Endothelial cell of umbilical vein (primary cell): Measurements from ENCODE around the gene VSIR. TPM values are rescaled to one million over a fixed set of nuclear protein-coding genes. Genes with fewer than 3 reads are reported as not detected.

Experiments
- BruUV-seq: library from RNA; stranded (reverse); fragments of 400-500 nt; replicated peaks from 2 replicates; lab custom pipeline; 2021; lab: Mats Ljungman, UMichigan
- CTCF ChIA-PET: fragments of 300-600, 350-600 bp; sonication (Branson Sonifier 250); formaldehyde crosslinking; loops from one replicate; lab custom pipeline; 2021; ENCODE audit warnings: antibody characterized with exemption, inconsistent platforms; lab: Charles Lee
- POLR2A ChIA-PET: fragments of 300-600, 350-600 bp; sonication (Branson Sonifier 250); formaldehyde crosslinking; loops from one replicate; lab custom pipeline; 2021; ENCODE audit warnings: antibody characterized with exemption, inconsistent platforms; lab: Charles Lee
- DNase-seq: peaks from one replicate; pipeline ENCODE4 v3.0.0-alpha.2; 2011; ENCODE audit warnings: low read depth, low spot score
- FAIRE-seq: peaks from 2 replicates; lab custom pipeline; 2011; peaks lifted over from hg19 to GRCh38; lab: Jason Lieb, UNC
- H2AFZ ChIP-seq: 2 replicates; pipeline ENCODE4 v1.6.0; 2012; ENCODE audit warnings: low read depth, low read length, control low read depth, inconsistent platforms
- H3K27ac ChIP-seq: 2 replicates; pipeline ENCODE4 v1.5.1; 2011; ENCODE audit warnings: low read depth, mild to moderate bottlenecking, control low read depth, low read length, moderate library complexity; ENCODE audit not compliant: insufficient read depth
- H3K27me3 ChIP-seq, 2 experiments: 2 replicates each; pipeline versions ENCODE4 v1.6.0 to v1.6.1; 2011; ENCODE audit warnings: low read length in 2 of 2, mixed read lengths in 1 of 2; ENCODE audit not compliant: control insufficient read depth in 2 of 2, insufficient read depth in 2 of 2
- H3K36me3 ChIP-seq, 2 experiments: 2 replicates in 1 of 2; 3 replicates in 1 of 2; pipeline ENCODE4 v1.5.1; 2011; ENCODE audit warnings: low read length in 2 of 2, mild to moderate bottlenecking in 1 of 2, moderate library complexity in 1 of 2; ENCODE audit not compliant: control insufficient read depth in 2 of 2, insufficient read depth in 2 of 2; ENCODE audit errors: extremely low read depth in 1 of 2
- H3K4me1 ChIP-seq: 3 replicates; pipeline ENCODE4 v1.5.1; 2011; ENCODE audit warnings: mild to moderate bottlenecking, low read length; ENCODE audit not compliant: control insufficient read depth, insufficient read depth; ENCODE audit errors: extremely low read depth
- H3K4me2 ChIP-seq: 2 replicates; pipeline ENCODE4 v1.6.1; 2011; ENCODE audit warnings: low read length, control low read depth, mixed read lengths; ENCODE audit not compliant: insufficient read depth
- H3K4me3 ChIP-seq, 3 experiments: fragments of 200-600 bp in 1 of 3; sonication (generic), shearing (Covaris generic) in 1 of 3; replicated peaks in 1 of 3; 2 replicates each; pipeline ENCODE4 v1.5.1; 2011 to 2016; ENCODE audit warnings: control low read depth in 3 of 3, low read length in 3 of 3, mild to moderate bottlenecking in 2 of 3, inconsistent platforms in 1 of 3, low read depth in 1 of 3, moderate library complexity in 1 of 3; ENCODE audit not compliant: insufficient read depth in 1 of 3
- H3K79me2 ChIP-seq: 2 replicates; pipeline ENCODE4 v1.6.0; 2012; ENCODE audit warnings: low read length, inconsistent platforms; ENCODE audit not compliant: control insufficient read depth, insufficient read depth
- H3K9ac ChIP-seq: replicated peaks from 2 replicates; pipeline ENCODE3; 2011; ENCODE audit warnings: low read length, control low read depth; ENCODE audit not compliant: insufficient read depth; ENCODE audit errors: extremely low read depth
- H3K9me1 ChIP-seq: replicated peaks from 3 replicates; pipeline ENCODE4 v1.6.0; 2011; ENCODE audit warnings: mild to moderate bottlenecking, low read length; ENCODE audit not compliant: control insufficient read depth, insufficient read depth; ENCODE audit errors: extremely low read depth
- H3K9me3 ChIP-seq: replicated peaks from 2 replicates; pipeline ENCODE4 v1.5.1; 2012; ENCODE audit warnings: low read length, inconsistent platforms; ENCODE audit not compliant: control insufficient read depth, insufficient read depth
- H4K20me1 ChIP-seq: replicated peaks from 2 replicates; pipeline ENCODE3; 2011; ENCODE audit warnings: mild to moderate bottlenecking, low read length; ENCODE audit not compliant: control insufficient read depth, insufficient read depth; ENCODE audit errors: extremely low read depth
- EZH2 ChIP-seq: IDR thresholded peaks from 2 replicates; pipeline ENCODE4 v1.6.1; 2012; ENCODE audit warnings: borderline replicate concordance, low read depth, mild to moderate bottlenecking, moderate library complexity, low read length, inconsistent platforms; ENCODE audit not compliant: severe bottlenecking
- FOS ChIP-seq: IDR thresholded peaks from 2 replicates; pipeline ENCODE4 v1.6.1; 2011; ENCODE audit warnings: mild to moderate bottlenecking, low read length, moderate library complexity, borderline replicate concordance; ENCODE audit not compliant: insufficient read depth
- GATA2 ChIP-seq: IDR thresholded peaks from 2 replicates; pipeline ENCODE4 v1.7.0; 2011; ENCODE audit warnings: low read depth, mild to moderate bottlenecking, moderate library complexity, mixed read lengths, low read length; ENCODE audit not compliant: insufficient read length, insufficient read depth
- JUN ChIP-seq: IDR thresholded peaks from 2 replicates; pipeline ENCODE4 v1.6.1; 2011; ENCODE audit warnings: borderline replicate concordance, low read depth; ENCODE audit not compliant: insufficient read length, insufficient read depth
- MYC ChIP-seq: IDR thresholded peaks from one replicate; pipeline ENCODE4 v1.6.1; 2011; ENCODE audit warnings: mild to moderate bottlenecking, low read depth, low read length
- POLR2A ChIP-seq: IDR thresholded peaks from 2 replicates; pipeline ENCODE4 v1.6.1; 2012; ENCODE audit warnings: low read depth, mild to moderate bottlenecking, control low read depth, low read length
- POLR2AphosphoS5 ChIP-seq: IDR thresholded peaks from 2 replicates; pipeline ENCODE4 v1.6.1; 2012; ENCODE audit warnings: low read depth, mild to moderate bottlenecking, control low read depth, low read length, moderate library complexity; ENCODE audit not compliant: insufficient read depth
- dilution Hi-C: fragments of 300-500 bp; cut with MboI; formaldehyde crosslinking; loops from one replicate; pipeline ENCODE4 v1.15.0; 2019; ENCODE audit warnings: low sequenced_read_pairs; ENCODE audit not compliant: extremely low pct_ligation_motif_present
- intact Hi-C: fragments of 100-400 bp; cut with micrococcal nuclease; formaldehyde crosslinking; loops from one replicate; pipeline ENCODE4 v1.10.0; 2022
- polyA plus RNA-seq, 4 experiments: library from polyadenylated mRNA; depleted of rRNA in 3 of 4; stranded (reverse) in 3 of 4; unstranded in 1 of 4; fragments of >200 nt; gene quantifications; 2 replicates each; pipeline versions ENCODE4 v1.2.1 to v1.2.3, GENCODE V29; 2011 to 2012; ENCODE audit warnings: missing spikeins in 1 of 4
- total RNA-seq: library from RNA; stranded (reverse); gene quantifications from 2 replicates; pipeline ENCODE4 v1.2.3, GENCODE V29; 2021
- TF ChIP-seq, protein P1 (sequence below), 2 donors: IDR thresholded peaks; 1 replicate in 1 of 2; 2 replicates in 1 of 2; pipeline ENCODE4 v1.5.1; 2011; ENCODE audit warnings: low read length in 2 of 2, mild to moderate bottlenecking in 2 of 2, moderate library complexity in 2 of 2, control low read depth in 1 of 2, inconsistent platforms in 1 of 2, low read depth in 1 of 2; ENCODE audit not compliant: insufficient read depth in 1 of 2; ENCODE audit errors: extremely low read depth in 1 of 2
- TF ChIP-seq, protein P2 (sequence below): IDR thresholded peaks from 2 replicates; pipeline ENCODE4 v1.6.1; 2011; ENCODE audit not compliant: insufficient read depth, insufficient read length

Gene VSIR
- total and polyA plus RNA-seq, 2 donors (not counting 3 experiments of a cell fraction or from before 2014, with no cell fraction given) = 4.9 to 6.3 TPM

DNA sequence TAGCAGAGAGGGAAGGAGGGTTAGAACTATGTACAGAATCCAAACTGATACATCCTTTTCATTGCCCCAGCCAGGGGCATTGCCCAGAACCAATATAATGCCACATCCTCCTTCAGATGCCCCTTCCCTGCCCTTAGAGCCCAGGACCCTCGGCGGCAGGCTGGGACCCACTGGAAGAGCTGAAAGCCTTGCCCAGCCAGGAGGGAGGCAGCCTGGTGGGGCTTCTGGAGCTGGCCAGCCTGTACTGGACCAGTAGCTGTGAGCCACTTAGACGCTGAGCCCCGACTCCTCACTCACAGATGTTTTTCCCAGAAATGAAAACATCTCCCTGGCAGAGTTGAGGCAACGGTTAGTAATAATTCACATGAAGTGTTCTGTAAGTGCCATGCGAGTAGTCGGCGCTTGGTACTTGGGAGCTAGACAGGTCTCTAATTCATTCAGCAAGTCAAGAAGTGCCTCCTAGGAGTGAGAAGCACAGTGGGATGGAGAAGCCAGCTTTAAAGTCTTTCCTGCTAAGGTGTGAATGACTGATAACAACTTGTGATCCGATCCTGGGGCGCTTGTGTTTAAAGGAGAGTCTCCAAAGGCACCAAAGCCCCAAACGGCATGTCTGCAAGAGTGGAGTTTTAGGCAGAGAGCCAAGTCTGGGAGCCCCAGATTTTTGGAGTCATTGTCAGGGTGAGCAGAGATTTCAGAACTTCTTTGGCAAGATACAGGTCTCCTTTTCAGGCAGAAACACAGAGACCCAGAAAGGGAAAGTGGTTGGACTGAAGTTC is 9.8 kb downstream of the VSIR start:
- no peak overlapping the region for H3K4me2 ChIP-seq
- H3K36me3 ChIP-seq = no peaks in the 10 kb centered on the region
- no peak overlapping the region for H3K4me3 ChIP-seq
- no TSS peak for BruUV-seq
- DNase-seq (no peak), FAIRE-seq (no peak)
- H3K27ac ChIP-seq = no peak overlapping the region
- H2AFZ ChIP-seq = no peak overlapping the region
- no peaks in the 10 kb centered on the region for H3K9me3 ChIP-seq
- ChIA-PET POLR2A (no interaction called here), CTCF (interaction anchor here (1.4 to 1.8 kb wide), 3 partner anchors 10 to 15 kb away, joined by 4 to 5 read pairs (median 4); partner anchors contain the start of gene VSIR)
- H3K79me2 ChIP-seq = no peaks in the 10 kb centered on the region
- TF ChIP-seq JUN = no peak
- no peak for TF ChIP-seq FOS
- no peak for TF ChIP-seq EZH2
- TF ChIP-seq POLR2AphosphoS5 = no peak
- TF ChIP-seq, protein P1, sequence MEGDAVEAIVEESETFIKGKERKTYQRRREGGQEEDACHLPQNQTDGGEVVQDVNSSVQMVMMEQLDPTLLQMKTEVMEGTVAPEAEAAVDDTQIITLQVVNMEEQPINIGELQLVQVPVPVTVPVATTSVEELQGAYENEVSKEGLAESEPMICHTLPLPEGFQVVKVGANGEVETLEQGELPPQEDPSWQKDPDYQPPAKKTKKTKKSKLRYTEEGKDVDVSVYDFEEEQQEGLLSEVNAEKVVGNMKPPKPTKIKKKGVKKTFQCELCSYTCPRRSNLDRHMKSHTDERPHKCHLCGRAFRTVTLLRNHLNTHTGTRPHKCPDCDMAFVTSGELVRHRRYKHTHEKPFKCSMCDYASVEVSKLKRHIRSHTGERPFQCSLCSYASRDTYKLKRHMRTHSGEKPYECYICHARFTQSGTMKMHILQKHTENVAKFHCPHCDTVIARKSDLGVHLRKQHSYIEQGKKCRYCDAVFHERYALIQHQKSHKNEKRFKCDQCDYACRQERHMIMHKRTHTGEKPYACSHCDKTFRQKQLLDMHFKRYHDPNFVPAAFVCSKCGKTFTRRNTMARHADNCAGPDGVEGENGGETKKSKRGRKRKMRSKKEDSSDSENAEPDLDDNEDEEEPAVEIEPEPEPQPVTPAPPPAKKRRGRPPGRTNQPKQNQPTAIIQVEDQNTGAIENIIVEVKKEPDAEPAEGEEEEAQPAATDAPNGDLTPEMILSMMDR (IDR thresholded peaks at IDR 0.05; ENCODE audit: extremely low read depth in 1 of 2, insufficient read depth in 1 of 2, low read depth in 1 of 2, low read length in 2 of 2) = no peak
- TF ChIP-seq MYC = no peak
- TF ChIP-seq, protein P2, sequence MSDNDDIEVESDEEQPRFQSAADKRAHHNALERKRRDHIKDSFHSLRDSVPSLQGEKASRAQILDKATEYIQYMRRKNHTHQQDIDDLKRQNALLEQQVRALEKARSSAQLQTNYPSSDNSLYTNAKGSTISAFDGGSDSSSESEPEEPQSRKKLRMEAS = no peak
- TF ChIP-seq GATA2 = no peak
- TF ChIP-seq POLR2A = no peak
- peaks cover 21% of the 10 kb centered on the region for H3K4me1 ChIP-seq
- intact Hi-C loops = no loop called here
- H3K27me3 ChIP-seq = no peaks in the 10 kb centered on the region
- no peak overlapping the region for H3K9ac ChIP-seq
- H4K20me1 ChIP-seq = no peaks in the 10 kb centered on the region
- no peaks in the 10 kb centered on the region for H3K9me1 ChIP-seq
- dilution Hi-C loops = no loop called here
